Neuronal stem cell (in vitro differentiated cells): ENCODE data around the gene PGRMC2.

ENCODE experiments used
- DNase-seq: peaks from one replicate; pipeline ENCODE4 v3.0.0-alpha.2; 2013; ENCODE audit warnings: low spot score
- H2AFZ ChIP-seq: one replicate; pipeline ENCODE4 v1.6.1; 2013; ENCODE audit warnings: mild to moderate bottlenecking, low read length, inconsistent platforms
- H2AK5ac ChIP-seq: 2 replicates; pipeline ENCODE4 v1.6.1; 2013; ENCODE audit warnings: low read depth, mild to moderate bottlenecking, inconsistent platforms, low read length, moderate library complexity, mixed read lengths
- H2BK120ac ChIP-seq: 2 replicates; pipeline ENCODE4 v1.6.1; 2013; ENCODE audit warnings: low read depth, mild to moderate bottlenecking, inconsistent platforms, low read length, moderate library complexity, mixed read lengths
- H2BK12ac ChIP-seq: one replicate; pipeline ENCODE4 v1.6.1; 2013; ENCODE audit warnings: low read length, inconsistent platforms
- H2BK15ac ChIP-seq: 2 replicates; pipeline ENCODE4 v1.6.1; 2013; ENCODE audit warnings: mild to moderate bottlenecking, low read length, inconsistent platforms, mixed read lengths
- H2BK5ac ChIP-seq: one replicate; pipeline ENCODE4 v1.6.1; 2013; ENCODE audit warnings: inconsistent platforms, mild to moderate bottlenecking, low read length, moderate library complexity
- H3K14ac ChIP-seq: one replicate; pipeline ENCODE4 v1.6.1; 2013; ENCODE audit warnings: low read length, inconsistent platforms
- H3K18ac ChIP-seq: 2 replicates; pipeline ENCODE4 v1.6.1; 2013; ENCODE audit warnings: low read length, inconsistent platforms
- H3K23ac ChIP-seq: 2 replicates; pipeline ENCODE4 v1.6.1; 2013; ENCODE audit warnings: low read depth, mild to moderate bottlenecking, mixed read lengths, low read length, inconsistent platforms; ENCODE audit not compliant: poor library complexity
- H3K27ac ChIP-seq: replicated peaks from 3 replicates; pipeline ENCODE4 v1.5.1; 2013; ENCODE audit warnings: low read length, inconsistent platforms
- H3K27me3 ChIP-seq, 3 experiments: 2 replicates each; pipeline ENCODE4 v1.6.1; 2013; ENCODE audit warnings: low read length in 3 of 3, mild to moderate bottlenecking in 2 of 3, inconsistent platforms in 1 of 3, low read depth in 1 of 3, mixed read lengths in 1 of 3, moderate library complexity in 1 of 3; ENCODE audit not compliant: control insufficient read depth in 3 of 3, insufficient read depth in 3 of 3
- H3K36me3 ChIP-seq, 2 donors: replicated peaks in 1 of 2; 2 replicates each; pipeline ENCODE4 v1.6.1; 2013; ENCODE audit warnings: low read length in 2 of 2; ENCODE audit not compliant: control insufficient read depth in 2 of 2, insufficient read depth in 2 of 2
- H3K4ac ChIP-seq: 2 replicates; pipeline ENCODE4 v1.6.1; 2013; ENCODE audit warnings: inconsistent platforms, mild to moderate bottlenecking, low read length, moderate library complexity
- H3K4me1 ChIP-seq, 2 donors: 1 replicate in 1 of 2; 2 replicates in 1 of 2; pipeline ENCODE4 v1.6.1; 2013; ENCODE audit warnings: low read length in 2 of 2, low read depth in 1 of 2; ENCODE audit not compliant: control insufficient read depth in 2 of 2, insufficient read depth in 1 of 2
- H3K4me2 ChIP-seq: one replicate; pipeline ENCODE4 v1.6.1; 2013; ENCODE audit warnings: mild to moderate bottlenecking, low read length, inconsistent platforms; ENCODE audit not compliant: insufficient read depth, poor library complexity, severe bottlenecking
- H3K4me3 ChIP-seq, 2 donors: 2 replicates each; pipeline ENCODE4 v1.5.1; 2013; ENCODE audit warnings: low read length in 2 of 2, mild to moderate bottlenecking in 2 of 2, inconsistent platforms in 1 of 2, moderate library complexity in 1 of 2
- H3K79me1 ChIP-seq: one replicate; pipeline ENCODE4 v1.6.1; 2013; ENCODE audit warnings: low read depth, mild to moderate bottlenecking, inconsistent platforms, low read length, moderate library complexity
- H3K9ac ChIP-seq: one replicate; pipeline ENCODE4 v1.6.1; 2013; ENCODE audit warnings: mild to moderate bottlenecking, low read depth, low read length, inconsistent platforms; ENCODE audit not compliant: poor library complexity
- H3K9me3 ChIP-seq, 2 donors: replicated peaks in 1 of 2; 2 replicates each; pipeline versions ENCODE3 to v1.6.1; 2013; ENCODE audit warnings: low read length in 2 of 2, mild to moderate bottlenecking in 2 of 2, inconsistent platforms in 1 of 2, low read depth in 1 of 2, mixed read lengths in 1 of 2, moderate library complexity in 1 of 2; ENCODE audit not compliant: control insufficient read depth in 2 of 2, insufficient read depth in 1 of 2
- H4K8ac ChIP-seq: one replicate; pipeline ENCODE4 v1.6.1; 2013; ENCODE audit warnings: low read depth, mild to moderate bottlenecking, inconsistent platforms, low read length, moderate library complexity
- H4K91ac ChIP-seq: one replicate; pipeline ENCODE4 v1.6.1; 2013; ENCODE audit warnings: low read length, low read depth, mild to moderate bottlenecking, inconsistent platforms; ENCODE audit not compliant: poor library complexity
- WGBS, 2 donors: extraction: QIAGEN DNeasy Blood & Tissue Kit; methylation state at CpG; one replicate each; pipeline ENCODE4 v1.1.7; 2013; ENCODE audit warnings: missing lambda C conversion rate in 2 of 2, mixed read lengths in 1 of 2; ENCODE audit not compliant: insufficient read length in 2 of 2, insufficient replicate concordance in 1 of 2; ENCODE audit errors: extremely low coverage in 2 of 2; 5-methylcytosine and 5-hydroxymethylcytosine counted together

PGRMC2 gene

DNA sequence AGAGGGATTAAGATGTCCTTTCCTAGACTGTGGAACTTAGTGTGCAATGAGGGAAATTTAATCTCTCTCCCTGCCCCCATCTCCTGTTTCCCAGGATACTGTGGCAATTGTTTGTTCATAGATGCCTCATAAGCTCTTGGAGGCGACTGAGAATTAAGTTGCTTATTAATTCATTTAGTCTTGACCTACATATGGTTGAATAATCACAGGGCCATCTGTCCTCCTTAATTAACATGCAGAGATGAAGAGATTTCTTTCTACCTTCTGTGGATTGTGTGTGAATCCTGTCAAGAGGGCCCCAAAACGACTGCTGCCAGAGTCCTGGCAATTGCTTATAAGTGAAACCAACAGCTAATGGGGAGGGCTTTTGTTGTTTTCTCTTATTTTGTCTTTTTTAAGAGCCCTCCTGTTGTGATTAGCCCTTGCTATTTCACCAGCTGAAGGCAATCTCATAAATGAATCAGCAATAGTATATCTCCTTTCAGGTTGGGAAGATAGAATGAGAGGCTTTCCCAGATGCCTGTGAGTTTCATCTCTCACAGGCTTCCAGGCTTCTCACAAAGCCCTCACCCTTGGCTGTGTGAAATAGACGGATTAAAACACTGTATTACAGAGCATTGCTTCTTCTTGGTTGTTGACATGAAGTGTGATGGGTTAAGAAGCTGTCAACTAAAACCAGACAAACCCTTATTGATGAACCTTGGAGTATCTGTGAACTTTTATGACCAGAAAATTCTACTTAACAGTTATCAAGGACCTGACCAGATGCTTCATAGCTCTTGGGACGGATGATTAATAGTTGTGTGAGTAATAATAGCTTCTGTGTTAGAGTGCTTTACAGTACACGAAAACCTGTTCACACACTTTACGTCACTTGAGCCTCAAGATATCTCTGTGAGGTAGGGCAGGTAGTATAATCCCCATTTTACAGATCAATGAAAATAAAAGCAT lies 58.5 kb downstream of the PGRMC2 start:
- no peaks in the 10 kb centered on the region for H3K36me3 ChIP-seq
- no peak for DNase-seq
- H2BK5ac ChIP-seq, result no peak overlapping the region
- no peak overlapping the region for H3K23ac ChIP-seq
- peak overlapping the region; percentile 74 for H2AFZ ChIP-seq
- no peak overlapping the region for H2BK120ac ChIP-seq
- H3K14ac ChIP-seq, result no peak overlapping the region
- no peak overlapping the region for H2AK5ac ChIP-seq
- H2BK12ac ChIP-seq, result no peak overlapping the region
- peaks cover 4 to 8% of the 10 kb centered on the region in 2 donors for H3K4me1 ChIP-seq
- no peaks in the 10 kb centered on the region for H3K79me1 ChIP-seq
- no peak overlapping the region for H4K91ac ChIP-seq
- peaks cover 2 to 3% of the 10 kb centered on the region in 2 donors for H3K9me3 ChIP-seq
- H3K9ac ChIP-seq, result no peak overlapping the region
- no peak overlapping the region for H3K4me3 ChIP-seq
- H4K8ac ChIP-seq, result no peak overlapping the region
- no peak overlapping the region for H3K4me2 ChIP-seq
- H3K18ac ChIP-seq, result no peak overlapping the region
- H2BK15ac ChIP-seq, result no peak overlapping the region
- H3K27me3 ChIP-seq, result no peaks in the 10 kb centered on the region
- no CpG with 5 or more reads among the region's 6 CpGs for WGBS, 2 donors
- H3K4ac ChIP-seq, result no peak overlapping the region
- H3K27ac ChIP-seq, result no peak overlapping the region

DNA sequence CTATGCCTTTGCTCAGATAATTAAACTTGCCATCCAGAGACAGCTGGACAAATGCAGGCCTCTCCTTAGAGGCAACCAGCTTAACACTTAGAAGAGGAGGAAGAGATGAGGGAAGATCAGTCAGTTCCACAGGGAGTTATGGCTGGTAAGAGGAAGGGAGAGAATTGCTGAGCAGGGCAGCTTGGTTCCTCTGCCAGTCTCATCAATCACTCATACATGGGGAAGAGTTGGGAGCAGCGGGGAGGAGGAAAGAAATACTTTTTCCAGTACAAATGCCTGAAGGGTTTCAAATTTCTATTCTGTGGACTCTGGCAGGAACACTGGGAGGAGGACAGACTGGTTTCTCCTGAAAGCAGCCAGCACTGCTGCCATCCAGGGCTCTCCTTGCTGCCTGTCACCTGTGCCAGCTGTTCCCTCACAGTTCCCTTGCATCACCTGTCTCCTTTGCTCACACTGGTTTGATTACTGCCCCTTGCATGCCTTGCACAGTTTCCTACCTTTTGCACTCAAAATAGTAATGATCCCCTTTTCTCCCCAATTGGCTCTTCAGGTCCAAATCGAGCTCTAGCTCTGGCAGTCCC lies 59.5 kb downstream of the PGRMC2 start:
- no peaks in the 10 kb centered on the region for H3K27me3 ChIP-seq
- no peak overlapping the region for H4K91ac ChIP-seq
- H3K4me3 ChIP-seq, result no peak overlapping the region
- no peaks in the 10 kb centered on the region for H3K36me3 ChIP-seq
- H3K27ac ChIP-seq, result no peak overlapping the region
- H3K9ac ChIP-seq, result no peak overlapping the region
- peaks cover 4 to 8% of the 10 kb centered on the region in 2 donors for H3K4me1 ChIP-seq
- DNase-seq, result no peak
- no peak overlapping the region for H3K23ac ChIP-seq
- H3K18ac ChIP-seq, result no peak overlapping the region
- H2AFZ ChIP-seq, result peak overlapping the region; percentile 74
- H4K8ac ChIP-seq, result no peak overlapping the region
- H3K4me2 ChIP-seq, result no peak overlapping the region
- no peak overlapping the region for H2BK15ac ChIP-seq
- peaks cover 2 to 3% of the 10 kb centered on the region in 2 donors for H3K9me3 ChIP-seq
- no peak overlapping the region for H2AK5ac ChIP-seq
- no peak overlapping the region for H2BK12ac ChIP-seq
- WGBS, 2 donors, result no CpG with 5 or more reads among the region's 2 CpGs
- no peak overlapping the region for H2BK120ac ChIP-seq
- no peaks in the 10 kb centered on the region for H3K79me1 ChIP-seq
- no peak overlapping the region for H2BK5ac ChIP-seq
- no peak overlapping the region for H3K4ac ChIP-seq
- H3K14ac ChIP-seq, result no peak overlapping the region

GRCh38 chr4:128225148-128225547 lies 62.5 kb downstream of the PGRMC2 start:
- no peak overlapping the region for H3K14ac ChIP-seq
- H3K4ac ChIP-seq, result no peak overlapping the region
- no peak overlapping the region for H3K4me3 ChIP-seq
- no peak overlapping the region for H2AFZ ChIP-seq
- H2BK15ac ChIP-seq, result no peak overlapping the region
- no peak overlapping the region for H2BK5ac ChIP-seq
- no peak overlapping the region for H2AK5ac ChIP-seq
- no peak overlapping the region for H2BK12ac ChIP-seq
- no peaks in the 10 kb centered on the region for H3K36me3 ChIP-seq
- no peak overlapping the region for H3K4me2 ChIP-seq
- H3K18ac ChIP-seq, result no peak overlapping the region
- H3K23ac ChIP-seq, result no peak overlapping the region
- H3K27ac ChIP-seq, result no peak overlapping the region
- H3K79me1 ChIP-seq, result no peaks in the 10 kb centered on the region
- peaks cover 2 to 3% of the 10 kb centered on the region in 2 donors for H3K9me3 ChIP-seq
- H3K4me1 ChIP-seq, result peaks cover 4 to 8% of the 10 kb centered on the region in 2 donors
- H4K8ac ChIP-seq, result no peak overlapping the region
- no peaks in the 10 kb centered on the region for H3K27me3 ChIP-seq
- H4K91ac ChIP-seq, result no peak overlapping the region
- no peak overlapping the region for H3K9ac ChIP-seq
- no peak overlapping the region for H2BK120ac ChIP-seq
- WGBS, 2 donors, result no CpG with 5 or more reads among the region's 2 CpGs
- no peak for DNase-seq

DNA sequence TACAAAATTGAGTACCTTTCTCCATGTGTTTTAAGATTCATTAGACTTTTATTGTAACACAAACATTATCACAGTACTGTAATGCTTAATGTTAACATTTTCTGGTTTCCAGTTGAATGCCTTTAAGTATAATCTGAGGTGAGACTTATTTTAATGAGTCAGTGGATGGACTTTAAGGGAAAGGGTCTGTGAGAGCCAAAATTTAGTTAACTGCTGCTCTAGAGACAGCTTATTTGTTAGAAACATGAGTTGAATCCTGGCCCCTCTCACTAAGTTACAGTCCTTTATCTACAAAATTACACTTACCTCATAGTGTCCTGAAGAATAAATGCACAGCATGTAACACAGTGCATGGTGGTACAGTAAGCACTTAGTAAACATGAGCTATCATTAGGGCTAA lies 66.0 kb downstream of the PGRMC2 start:
- no peak overlapping the region for H4K8ac ChIP-seq

More for the DNA sequence above, 66.0 kb downstream of the PGRMC2 start:
- Histone ChIP-seq H3K14ac (no peak overlapping the region), H2AFZ (no peak overlapping the region), H3K18ac (no peak overlapping the region), H2BK120ac (no peak overlapping the region), H2BK12ac (no peak overlapping the region), H3K9me3 (no peaks in the 10 kb centered on the region), H3K79me1 (no peaks in the 10 kb centered on the region), H3K4me2 (no peak overlapping the region), H3K23ac (no peak overlapping the region), H2BK15ac (no peak overlapping the region), H2AK5ac (no peak overlapping the region), H2BK5ac (no peak overlapping the region), H3K27me3 (no peaks in the 10 kb centered on the region), H3K4me1 (no peaks in the 10 kb centered on the region), H3K4me3 (no peak overlapping the region), H3K27ac (no peak overlapping the region), H3K36me3 (no peaks in the 10 kb centered on the region), H3K4ac (no peak overlapping the region), H3K9ac (no peak overlapping the region), H4K91ac (no peak overlapping the region)
- no peak for DNase-seq
